ENCODE results near the gene SSR1.
"Not testable (repeated sequence)": the region's sequence is repeated elsewhere in the genome, so short reads cannot be mapped to it uniquely, and the experiment has no call there.

DNA sequence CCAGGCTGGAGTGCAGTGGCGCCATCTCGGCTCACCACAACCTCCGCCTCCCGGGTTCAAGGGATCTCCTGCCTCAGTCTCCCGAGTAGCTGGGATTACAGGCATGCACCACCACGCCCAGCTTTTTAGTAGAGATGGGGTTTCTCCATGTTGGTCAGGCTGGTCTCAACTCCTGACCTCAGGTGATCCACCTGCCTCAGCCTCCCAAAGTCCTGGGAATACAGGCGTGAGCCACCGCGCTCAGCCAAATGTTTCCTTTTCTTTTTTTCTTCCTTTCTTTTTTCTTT is 49.5 kb downstream of the SSR1 start:
- TF ChIP-seq POLR2AphosphoS5 (IDR thresholded peaks at IDR 0.05; ENCODE audit: low read depth, low read length); TAF1 (IDR thresholded peaks at IDR 0.05; ENCODE audit: low read depth, low read length); POLR2A (IDR thresholded peaks at IDR 0.05; ENCODE audit: low read depth, low read length); SPI1 (IDR thresholded peaks at IDR 0.05; ENCODE audit: low read depth, low read length); PAX5 (IDR thresholded peaks at IDR 0.05; ENCODE audit: insufficient read depth, low read length, severe bottlenecking); POU2F2 (IDR thresholded peaks at IDR 0.05; ENCODE audit: low read depth, low read length): not testable (repeated sequence)

Measured in GM12891 (cell line).